DOHH2 (cell line): ENCODE results near the gene TMCC1.
A peak's percentile ranks its signal among the peaks of the same experiment; 100 is the strongest.

Experiments
- H3F3A ChIP-seq: fragments of 200-600 bp; sonication (generic), shearing (Covaris generic); 2 replicates; pipeline ENCODE4 v1.6.0; 2016; ENCODE audit warnings: antibody characterized with exemption, mild to moderate bottlenecking; ENCODE audit not compliant: control insufficient read depth, insufficient read depth
- H3K27ac ChIP-seq: fragments of 200-600 bp; sonication (generic); 2 replicates; pipeline ENCODE4 v1.5.1; 2014; ENCODE audit warnings: low read depth, mild to moderate bottlenecking, low read length, moderate library complexity
- H3K27me3 ChIP-seq: fragments of 200-600 bp; sonication (generic); 2 replicates; pipeline ENCODE4 v1.6.1; 2014; ENCODE audit warnings: mild to moderate bottlenecking, low read length, mixed read lengths; ENCODE audit not compliant: control insufficient read depth
- H3K36me3 ChIP-seq: fragments of 200-600 bp; sonication (generic); 2 replicates; pipeline ENCODE4 v1.6.1; 2014; ENCODE audit warnings: mild to moderate bottlenecking, low read length, moderate library complexity, mixed read lengths; ENCODE audit not compliant: control insufficient read depth
- H3K4me1 ChIP-seq: fragments of 200-600 bp; sonication (generic); 2 replicates; pipeline ENCODE4 v1.6.1; 2014; ENCODE audit warnings: mild to moderate bottlenecking, low read length, mixed read lengths; ENCODE audit not compliant: control insufficient read depth
- H3K4me2 ChIP-seq: fragments of 200-600 bp; sonication (generic); 2 replicates; pipeline ENCODE4 v1.6.0; 2014; ENCODE audit warnings: mild to moderate bottlenecking, low read length, moderate library complexity
- H3K4me3 ChIP-seq: fragments of 200-600 bp; sonication (generic); 2 replicates; pipeline ENCODE4 v1.5.1; 2014; ENCODE audit warnings: mild to moderate bottlenecking, low read length, mixed read lengths
- H3K79me2 ChIP-seq: fragments of 200-600 bp; sonication (generic); 2 replicates; pipeline ENCODE4 v1.6.1; 2014; ENCODE audit warnings: mild to moderate bottlenecking, low read length, mixed read lengths; ENCODE audit not compliant: control insufficient read depth
- H3K9me2 ChIP-seq: fragments of 200-600 bp; sonication (generic); replicated peaks from 2 replicates; pipeline ENCODE4 v1.6.1; 2014; ENCODE audit warnings: mild to moderate bottlenecking, low read length, mixed read lengths; ENCODE audit not compliant: control insufficient read depth
- H3K9me3 ChIP-seq: fragments of 200-600 bp; sonication (generic); 2 replicates; pipeline ENCODE4 v1.6.1; 2014; ENCODE audit warnings: antibody characterized with exemption, low read length, mixed read lengths; ENCODE audit not compliant: control insufficient read depth, insufficient read depth
- H4K20me1 ChIP-seq: fragments of 200-600 bp; sonication (generic); 2 replicates; pipeline ENCODE4 v1.6.0; 2014; ENCODE audit warnings: low read depth, mild to moderate bottlenecking, antibody characterized with exemption, low read length, moderate library complexity; ENCODE audit not compliant: control insufficient read depth, insufficient read depth
- CTCF ChIP-seq: fragments of 200-600 bp; sonication (generic); IDR thresholded peaks from one replicate; pipeline ENCODE4 v1.5.1; 2014; ENCODE audit warnings: antibody characterized with exemption, mild to moderate bottlenecking, low read depth, low read length; ENCODE audit not compliant: poor library complexity, severe bottlenecking
- EZH2phosphoT487 ChIP-seq: fragments of 200-600 bp; sonication (generic); IDR thresholded peaks from 2 replicates; pipeline ENCODE4 v1.6.1; 2017; ENCODE audit warnings: borderline replicate concordance, mild to moderate bottlenecking, antibody characterized with exemption, low read length, moderate library complexity, mixed read lengths

Gene TMCC1

GRCh38 chr3:129938140-129938930 lies 44.8 kb upstream of the TMCC1 start:
- TF ChIP-seq EZH2phosphoT487 (no peak), CTCF (peak; percentile 12)
- Histone ChIP-seq H3K79me2 (no peaks in the 10 kb centered on the region), H3K4me1 (peaks cover 6% of the 10 kb centered on the region), H3K9me3 (no peaks in the 10 kb centered on the region), H3K9me2 (no peaks in the 10 kb centered on the region), H3F3A (no peaks in the 10 kb centered on the region), H3K27me3 (no peaks in the 10 kb centered on the region), H3K27ac (no peak overlapping the region), H3K4me3 (no peak overlapping the region), H3K36me3 (no peaks in the 10 kb centered on the region), H3K4me2 (no peak overlapping the region), H4K20me1 (no peaks in the 10 kb centered on the region)

DNA sequence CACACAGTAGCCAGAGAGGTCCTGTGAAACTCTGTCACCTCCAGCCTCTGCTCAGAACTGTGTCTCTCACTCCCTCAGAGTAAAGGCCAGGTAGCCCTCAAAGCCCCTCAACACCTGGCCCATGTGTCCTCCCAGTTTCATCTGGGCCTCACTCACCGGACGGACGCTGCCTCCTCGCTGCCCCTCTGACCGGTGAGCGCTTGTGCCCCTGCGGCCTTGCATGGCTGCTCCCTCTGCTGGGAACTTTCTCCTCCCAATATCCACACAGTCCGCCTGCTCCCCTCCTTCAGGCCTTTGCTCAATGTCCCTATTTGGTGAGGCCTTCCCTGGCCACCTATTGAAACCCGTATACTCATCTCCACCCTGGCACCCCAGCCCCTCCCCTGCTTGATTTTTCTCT lies 44.2 kb upstream of the TMCC1 start:
- Histone ChIP-seq H4K20me1 (no peaks in the 10 kb centered on the region), H3K79me2 (no peaks in the 10 kb centered on the region), H3K9me2 (no peaks in the 10 kb centered on the region), H3K27ac (no peak overlapping the region), H3K4me2 (no peak overlapping the region), H3K27me3 (0 out of 2 replicates have a peak, but pooled peaks cover under 1% of the 10 kb centered on the region), H3K4me1 (peaks cover 6% of the 10 kb centered on the region), H3K9me3 (no peaks in the 10 kb centered on the region), H3F3A (no peaks in the 10 kb centered on the region), H3K36me3 (no peaks in the 10 kb centered on the region), H3K4me3 (no peak overlapping the region)
- no peak for TF ChIP-seq CTCF
- no peak for TF ChIP-seq EZH2phosphoT487

GRCh38 chr3:129936757-129937156 lies 43.2 kb upstream of the TMCC1 start:
- no peak overlapping the region for H3K27ac ChIP-seq
- H3K4me1 ChIP-seq, result peaks cover 6% of the 10 kb centered on the region
- no peaks in the 10 kb centered on the region for H3K36me3 ChIP-seq
- peak overlapping the region; percentile 36 for H3K4me2 ChIP-seq
- no peaks in the 10 kb centered on the region for H3K9me3 ChIP-seq
- H3K79me2 ChIP-seq, result no peaks in the 10 kb centered on the region
- peak overlapping the region; percentile 17 for H3K4me3 ChIP-seq
- TF ChIP-seq EZH2phosphoT487 (no peak), CTCF (no peak)
- H3K9me2 ChIP-seq, result no peaks in the 10 kb centered on the region
- no peaks in the 10 kb centered on the region for H3F3A ChIP-seq
- no peaks in the 10 kb centered on the region for H4K20me1 ChIP-seq
- H3K27me3 ChIP-seq, result 0 out of 2 replicates have a peak, but pooled peaks cover 3% of the 10 kb centered on the region
